Neural cell (in vitro differentiated cells): ENCODE data around the gene USE1. TPM values are rescaled to one million over a fixed set of nuclear protein-coding genes. Genes with fewer than 3 reads are reported as not detected.
A peak's percentile ranks its signal among the peaks of the same experiment; 100 is the strongest.

Source experiments
- H2AFZ ChIP-seq: fragments of 200-600, 300-800 bp; sonication (generic), shearing (Covaris generic); 2 replicates; pipeline ENCODE4 v1.6.0; 2014; ENCODE audit warnings: low read depth, mild to moderate bottlenecking, antibody characterized with exemption, low read length, moderate library complexity
- H3F3A ChIP-seq: fragments of 200-600 bp; shearing (Covaris generic); 2 replicates; pipeline ENCODE4 v1.6.1; 2016; ENCODE audit warnings: mild to moderate bottlenecking, moderate library complexity, mixed read lengths, antibody characterized with exemption, low read length; ENCODE audit not compliant: insufficient read depth, poor library complexity, severe bottlenecking
- H3K27ac ChIP-seq: fragments of 200-600, 300-800 bp; sonication (generic), shearing (Covaris generic); 2 replicates; pipeline ENCODE4 v1.5.1; 2014; ENCODE audit warnings: mild to moderate bottlenecking, low read length, moderate library complexity
- H3K27me3 ChIP-seq: fragments of 300-800, 200-600 bp; sonication (generic), shearing (Covaris generic); 2 replicates; pipeline ENCODE4 v1.6.0; 2014; ENCODE audit warnings: mild to moderate bottlenecking, low read depth, low read length, moderate library complexity; ENCODE audit not compliant: insufficient read depth
- H3K36me3 ChIP-seq: fragments of 300-800, 200-600 bp; sonication (generic), shearing (Covaris generic); 2 replicates; pipeline ENCODE4 v1.5.1; 2014; ENCODE audit warnings: mild to moderate bottlenecking, antibody characterized with exemption, low read length, moderate library complexity; ENCODE audit not compliant: insufficient read depth
- H3K4me2 ChIP-seq: fragments of 300-800, 200-600 bp; sonication (generic), shearing (Covaris generic); 2 replicates; pipeline ENCODE4 v1.6.0; 2014; ENCODE audit warnings: mild to moderate bottlenecking, low read length
- H3K4me3 ChIP-seq: fragments of 300-800, 200-600 bp; sonication (generic), shearing (Covaris generic); 2 replicates; pipeline ENCODE4 v1.5.1; 2014; ENCODE audit warnings: mild to moderate bottlenecking, low read length, moderate library complexity
- H3K79me2 ChIP-seq: fragments of 200-600 bp; shearing (Covaris generic); replicated peaks from 2 replicates; pipeline ENCODE4 v1.6.0; 2014; ENCODE audit warnings: mild to moderate bottlenecking, low read length, moderate library complexity; ENCODE audit not compliant: insufficient read depth
- H3K9ac ChIP-seq: fragments of 300-800, 200-600 bp; sonication (generic), shearing (Covaris generic); 2 replicates; pipeline ENCODE4 v1.6.1; 2016; ENCODE audit warnings: mild to moderate bottlenecking, low read length, mixed read lengths
- H3K9me2 ChIP-seq: fragments of 200-600 bp; shearing (Covaris generic); 2 replicates; pipeline ENCODE4 v1.6.1; 2016; ENCODE audit warnings: mild to moderate bottlenecking, low read length, mixed read lengths; ENCODE audit not compliant: insufficient read depth
- H3K9me3 ChIP-seq: fragments of 200-600, 300-800 bp; sonication (generic), shearing (Covaris generic); 2 replicates; pipeline ENCODE4 v1.6.1; 2016; ENCODE audit warnings: mild to moderate bottlenecking, mixed run types, low read length, moderate library complexity, mixed read lengths
- H4K20me1 ChIP-seq: fragments of 200-600 bp; shearing (Covaris generic); 2 replicates; pipeline ENCODE4 v1.6.1; 2016; ENCODE audit warnings: mild to moderate bottlenecking, mixed run types; ENCODE audit not compliant: insufficient read depth
- EP300 ChIP-seq: fragments of 450-650 bp; conservative IDR thresholded peaks from 2 replicates; pipeline ENCODE4 v1.6.1; 2014; ENCODE audit warnings: antibody characterized with exemption, mild to moderate bottlenecking, moderate library complexity; ENCODE audit not compliant: poor library complexity, severe bottlenecking
- EZH2 ChIP-seq: fragments of 200-600, 300-800 bp; shearing (Covaris generic), sonication (generic); IDR thresholded peaks from 2 replicates; pipeline ENCODE4 v1.6.1; 2014; ENCODE audit warnings: antibody characterized with exemption, low read length, borderline replicate concordance, mild to moderate bottlenecking; ENCODE audit not compliant: insufficient read depth, poor library complexity, severe bottlenecking
- MXI1 ChIP-seq: fragments of 450-650 bp; conservative IDR thresholded peaks from 2 replicates; pipeline ENCODE4 v1.6.1; 2014; ENCODE audit warnings: antibody characterized with exemption, mild to moderate bottlenecking; ENCODE audit not compliant: poor library complexity, severe bottlenecking
- POLR2AphosphoS5 ChIP-seq: IDR thresholded peaks from 2 replicates; pipeline ENCODE4 v1.6.1; 2012
- RAD21 ChIP-seq: fragments of 450-650 bp; conservative IDR thresholded peaks from 2 replicates; pipeline ENCODE4 v1.6.1; 2014; ENCODE audit warnings: antibody characterized with exemption, mild to moderate bottlenecking, moderate library complexity
- REST ChIP-seq: IDR thresholded peaks from 2 replicates; pipeline ENCODE4 v1.6.1; 2012; ENCODE audit warnings: borderline replicate concordance
- SMC3 ChIP-seq: fragments of 450-650 bp; conservative IDR thresholded peaks from 2 replicates; pipeline ENCODE4 v1.6.1; 2014; ENCODE audit warnings: antibody characterized with exemption, mild to moderate bottlenecking, moderate library complexity; ENCODE audit not compliant: poor library complexity
- TAF1 ChIP-seq: IDR thresholded peaks from 2 replicates; pipeline ENCODE4 v1.6.1; 2012; ENCODE audit warnings: low read depth
- polyA plus RNA-seq: library from polyadenylated mRNA; depleted of rRNA; stranded (reverse); fragments of >200 nt; gene quantifications from 2 replicates; pipeline ENCODE4 v1.2.3, GENCODE V29; 2014
- TF ChIP-seq, protein P1 (sequence below): fragments of 450-650 bp; IDR thresholded peaks from 2 replicates; pipeline ENCODE4 v1.5.1; 2014; ENCODE audit warnings: antibody characterized with exemption, mild to moderate bottlenecking, moderate library complexity; ENCODE audit not compliant: poor library complexity, severe bottlenecking

Gene USE1
- polyA plus RNA-seq, 1 donor from 2014 or later: 20.4 TPM

DNA sequence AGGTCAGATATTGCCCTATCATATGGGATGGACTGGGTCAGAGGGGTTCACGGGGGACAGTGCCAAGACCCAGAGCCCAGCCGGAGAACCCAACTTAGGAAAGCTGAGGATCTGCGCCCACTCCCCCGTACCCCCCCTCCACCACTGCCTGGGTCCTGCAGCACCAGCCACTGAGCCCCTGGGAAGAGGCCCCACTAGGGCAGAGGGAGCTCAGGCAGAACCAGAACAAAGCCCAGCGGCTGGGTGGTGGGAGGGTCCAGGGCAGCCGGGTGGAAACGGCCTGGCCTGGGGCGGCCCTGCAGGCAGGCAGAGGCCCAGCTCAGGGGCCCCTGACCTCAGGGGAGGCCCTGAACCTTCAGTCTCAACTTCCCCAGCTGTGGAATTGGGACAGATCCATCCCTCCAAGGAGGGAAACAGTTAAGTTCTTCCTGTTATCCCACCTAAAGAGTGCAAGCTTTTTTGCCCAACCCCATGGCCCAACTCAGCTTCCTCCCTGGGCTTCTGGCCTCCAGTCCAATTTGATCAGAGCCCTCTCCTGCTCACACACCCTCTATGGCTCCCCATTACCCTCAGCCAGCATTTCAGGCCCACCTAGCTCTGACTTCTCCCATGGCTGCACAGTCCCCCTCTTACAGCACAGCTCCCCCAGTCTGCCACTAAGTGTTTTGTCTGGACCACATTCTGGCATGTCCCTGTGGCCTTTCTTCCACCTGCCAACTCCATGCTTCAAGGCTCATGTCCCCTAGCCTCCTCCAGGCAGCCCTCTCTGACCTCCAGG lies 27.5 kb downstream of the USE1 start:
- TF ChIP-seq REST (no peak), MXI1 (no peak), EZH2 (no peak), EP300 (no peak), POLR2AphosphoS5 (no peak), SMC3 (no peak), TAF1 (no peak), RAD21 (no peak)
- TF ChIP-seq, protein P1, sequence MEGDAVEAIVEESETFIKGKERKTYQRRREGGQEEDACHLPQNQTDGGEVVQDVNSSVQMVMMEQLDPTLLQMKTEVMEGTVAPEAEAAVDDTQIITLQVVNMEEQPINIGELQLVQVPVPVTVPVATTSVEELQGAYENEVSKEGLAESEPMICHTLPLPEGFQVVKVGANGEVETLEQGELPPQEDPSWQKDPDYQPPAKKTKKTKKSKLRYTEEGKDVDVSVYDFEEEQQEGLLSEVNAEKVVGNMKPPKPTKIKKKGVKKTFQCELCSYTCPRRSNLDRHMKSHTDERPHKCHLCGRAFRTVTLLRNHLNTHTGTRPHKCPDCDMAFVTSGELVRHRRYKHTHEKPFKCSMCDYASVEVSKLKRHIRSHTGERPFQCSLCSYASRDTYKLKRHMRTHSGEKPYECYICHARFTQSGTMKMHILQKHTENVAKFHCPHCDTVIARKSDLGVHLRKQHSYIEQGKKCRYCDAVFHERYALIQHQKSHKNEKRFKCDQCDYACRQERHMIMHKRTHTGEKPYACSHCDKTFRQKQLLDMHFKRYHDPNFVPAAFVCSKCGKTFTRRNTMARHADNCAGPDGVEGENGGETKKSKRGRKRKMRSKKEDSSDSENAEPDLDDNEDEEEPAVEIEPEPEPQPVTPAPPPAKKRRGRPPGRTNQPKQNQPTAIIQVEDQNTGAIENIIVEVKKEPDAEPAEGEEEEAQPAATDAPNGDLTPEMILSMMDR: no peak
- Histone ChIP-seq H4K20me1 (no peaks in the 10 kb centered on the region), H3F3A (no peaks in the 10 kb centered on the region), H3K4me3 (no peak overlapping the region), H3K9me3 (no peaks in the 10 kb centered on the region), H2AFZ (no peak overlapping the region), H3K27me3 (no peaks in the 10 kb centered on the region), H3K27ac (no peak overlapping the region), H3K79me2 (peaks cover 13% of the 10 kb centered on the region), H3K9me2 (no peaks in the 10 kb centered on the region), H3K9ac (no peak overlapping the region), H3K36me3 (no peaks in the 10 kb centered on the region), H3K4me2 (no peak overlapping the region)

DNA sequence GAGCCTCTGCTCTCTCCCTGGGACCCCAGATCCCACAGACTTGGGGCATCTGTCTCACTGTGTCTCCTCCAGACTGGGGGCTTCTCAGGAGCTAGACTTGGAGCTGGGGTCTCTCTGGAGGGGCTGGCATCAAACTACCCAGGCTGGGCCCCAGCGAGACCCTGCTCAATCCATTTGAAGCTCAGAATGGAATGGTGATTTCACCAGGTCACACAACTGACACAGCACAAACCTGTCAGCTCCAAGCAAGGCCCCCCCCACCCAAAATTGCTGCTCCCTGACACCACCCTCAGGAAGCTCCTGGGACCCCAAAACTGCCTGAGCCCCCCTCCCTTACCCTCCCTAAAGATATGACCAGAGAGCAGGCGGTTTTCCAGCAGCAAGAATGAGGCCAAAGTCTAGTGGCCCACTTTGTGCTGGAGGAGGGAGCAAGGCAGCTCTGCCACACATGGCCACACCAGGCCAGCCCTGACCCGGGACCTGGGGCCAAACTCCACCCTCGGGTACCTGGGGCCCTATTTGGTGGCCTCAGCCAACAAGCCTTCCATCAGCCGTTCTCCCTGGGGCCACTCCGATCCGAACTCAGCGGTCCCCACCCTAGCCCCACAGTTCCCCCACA lies 28.2 kb downstream of the USE1 start:
- H3K27me3 ChIP-seq: no peaks in the 10 kb centered on the region
- H2AFZ ChIP-seq: no peak overlapping the region
- TF ChIP-seq RAD21 (no peak), POLR2AphosphoS5 (no peak), SMC3 (no peak), REST (no peak), EP300 (no peak), MXI1 (no peak), TAF1 (no peak), EZH2 (no peak)
- TF ChIP-seq, protein P1: no peak
- H3K9me2 ChIP-seq: no peaks in the 10 kb centered on the region
- no peaks in the 10 kb centered on the region for H3K36me3 ChIP-seq
- peak overlapping the region; percentile 59 for H3K4me2 ChIP-seq
- no peaks in the 10 kb centered on the region for H3F3A ChIP-seq
- peak overlapping the region; percentile 70 for H3K4me3 ChIP-seq
- no peak overlapping the region for H3K27ac ChIP-seq
- H3K79me2 ChIP-seq: peaks cover 13% of the 10 kb centered on the region
- H3K9me3 ChIP-seq: no peaks in the 10 kb centered on the region
- peak overlapping the region; percentile 57 for H3K9ac ChIP-seq
- H4K20me1 ChIP-seq: no peaks in the 10 kb centered on the region
